Measurements from ENCODE around the gene FKBP2. TPM values are rescaled to one million over a fixed set of nuclear protein-coding genes. Genes with fewer than 3 reads are reported as not detected.

Gene FKBP2
- total and polyA plus RNA-seq, 7 donors, result 49.2 to 213 (median 70.5) TPM

DNA sequence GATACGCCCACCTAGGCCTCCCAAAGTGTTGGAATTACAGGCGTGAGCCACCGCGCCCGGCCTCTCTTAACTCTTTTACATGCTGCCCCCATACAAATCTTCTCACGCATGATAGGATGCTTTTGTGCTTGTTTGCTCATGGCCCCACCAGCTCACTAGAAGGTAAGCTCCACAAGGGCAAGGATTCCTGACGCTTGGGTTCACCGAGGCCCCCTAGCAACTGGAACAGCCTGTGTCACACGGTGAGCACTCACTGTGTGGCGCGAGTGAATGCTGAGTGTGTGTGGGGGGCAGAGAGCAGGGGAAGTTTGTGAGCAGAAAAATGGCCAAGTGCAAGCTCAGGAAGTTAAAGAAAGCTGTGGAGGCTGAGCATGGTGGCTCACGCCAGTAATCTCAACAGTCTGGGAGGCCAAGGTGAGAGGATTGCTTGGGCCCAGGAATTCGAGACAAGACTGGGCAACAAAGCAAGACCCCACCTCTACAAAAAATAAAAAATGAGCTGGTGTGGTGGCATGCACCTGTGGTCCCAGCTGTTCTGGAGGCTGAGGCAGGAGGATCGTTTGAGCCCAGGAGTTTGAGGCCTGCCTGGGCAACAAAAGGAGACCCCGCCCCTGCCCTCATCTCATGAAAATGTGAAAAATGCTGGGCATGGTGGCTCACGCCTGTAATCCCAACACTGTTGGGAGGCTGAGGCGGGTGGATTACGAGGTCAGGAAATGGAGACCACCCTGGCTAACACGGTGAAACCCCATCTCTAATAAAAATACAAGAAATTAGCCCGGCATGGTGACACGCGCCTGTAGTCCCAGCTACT, 41.3 kb downstream of the FKBP2 start:
- H3K9me3 ChIP-seq, result no peaks in the 10 kb centered on the region
- intact Hi-C loops (cut with DNase I), result no loop called here
- peaks cover 0 to 31% (median 28%) of the 10 kb centered on the region in 4 donors for H3K4me1 ChIP-seq
- TF ChIP-seq, protein P1, sequence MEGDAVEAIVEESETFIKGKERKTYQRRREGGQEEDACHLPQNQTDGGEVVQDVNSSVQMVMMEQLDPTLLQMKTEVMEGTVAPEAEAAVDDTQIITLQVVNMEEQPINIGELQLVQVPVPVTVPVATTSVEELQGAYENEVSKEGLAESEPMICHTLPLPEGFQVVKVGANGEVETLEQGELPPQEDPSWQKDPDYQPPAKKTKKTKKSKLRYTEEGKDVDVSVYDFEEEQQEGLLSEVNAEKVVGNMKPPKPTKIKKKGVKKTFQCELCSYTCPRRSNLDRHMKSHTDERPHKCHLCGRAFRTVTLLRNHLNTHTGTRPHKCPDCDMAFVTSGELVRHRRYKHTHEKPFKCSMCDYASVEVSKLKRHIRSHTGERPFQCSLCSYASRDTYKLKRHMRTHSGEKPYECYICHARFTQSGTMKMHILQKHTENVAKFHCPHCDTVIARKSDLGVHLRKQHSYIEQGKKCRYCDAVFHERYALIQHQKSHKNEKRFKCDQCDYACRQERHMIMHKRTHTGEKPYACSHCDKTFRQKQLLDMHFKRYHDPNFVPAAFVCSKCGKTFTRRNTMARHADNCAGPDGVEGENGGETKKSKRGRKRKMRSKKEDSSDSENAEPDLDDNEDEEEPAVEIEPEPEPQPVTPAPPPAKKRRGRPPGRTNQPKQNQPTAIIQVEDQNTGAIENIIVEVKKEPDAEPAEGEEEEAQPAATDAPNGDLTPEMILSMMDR (IDR thresholded peaks at IDR 0.05), result no peak
- WGBS, 2 donors, result 89 to 96% methylated on average over 22 of the region's 22 CpGs
- no peak for DNase-seq
- no peak overlapping the region for H3K27ac ChIP-seq
- peaks cover 5 to 40% (median 18%) of the 10 kb centered on the region in 4 donors for H3K36me3 ChIP-seq
- H3K4me3 ChIP-seq, result no peak overlapping the region
- H3K27me3 ChIP-seq, result no peaks in the 10 kb centered on the region

DNA sequence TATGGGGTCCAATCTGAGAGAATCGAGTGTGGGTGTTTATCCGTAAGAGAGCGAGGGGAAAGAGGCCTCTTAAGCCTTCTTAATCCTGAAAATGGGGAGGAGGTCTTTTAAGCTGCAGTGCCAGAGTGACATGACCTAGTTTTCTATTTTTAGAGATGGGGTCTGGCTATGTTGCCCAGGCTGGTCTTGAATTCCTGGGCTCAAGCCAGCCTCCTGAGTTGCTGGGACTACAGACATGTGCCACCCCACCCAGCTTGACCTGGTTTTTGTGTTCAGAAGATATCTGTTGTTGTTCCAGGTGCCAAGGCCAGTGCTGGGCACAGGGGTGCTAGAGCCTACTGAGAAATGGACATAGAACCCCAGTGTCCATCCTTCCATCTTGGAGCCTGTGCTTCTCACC, 42.2 kb downstream of the FKBP2 start:
- no peak for DNase-seq
- Histone ChIP-seq H3K27me3 (no peaks in the 10 kb centered on the region), H3K4me1 (peaks cover 0 to 31% (median 28%) of the 10 kb centered on the region in 4 donors), H3K9me3 (no peaks in the 10 kb centered on the region), H3K36me3 (peaks cover 5 to 31% (median 18%) of the 10 kb centered on the region in 4 donors), H3K27ac (peak overlapping the region in 1 of 4 donors; percentile 97), H3K4me3 (no peak overlapping the region)
- TF ChIP-seq POLR2AphosphoS5 (IDR thresholded peaks at IDR 0.05) (no peak), POLR2A (IDR thresholded peaks at IDR 0.05) (no peak), EP300 (IDR thresholded peaks at IDR 0.05) (no peak)
- TF ChIP-seq, protein P1 (IDR thresholded peaks at IDR 0.05), result no peak
- intact Hi-C loops (cut with DNase I), result no loop called here
- WGBS, 2 donors, result 82 to 90% methylated on average over 3 of the region's 3 CpGs

DNA sequence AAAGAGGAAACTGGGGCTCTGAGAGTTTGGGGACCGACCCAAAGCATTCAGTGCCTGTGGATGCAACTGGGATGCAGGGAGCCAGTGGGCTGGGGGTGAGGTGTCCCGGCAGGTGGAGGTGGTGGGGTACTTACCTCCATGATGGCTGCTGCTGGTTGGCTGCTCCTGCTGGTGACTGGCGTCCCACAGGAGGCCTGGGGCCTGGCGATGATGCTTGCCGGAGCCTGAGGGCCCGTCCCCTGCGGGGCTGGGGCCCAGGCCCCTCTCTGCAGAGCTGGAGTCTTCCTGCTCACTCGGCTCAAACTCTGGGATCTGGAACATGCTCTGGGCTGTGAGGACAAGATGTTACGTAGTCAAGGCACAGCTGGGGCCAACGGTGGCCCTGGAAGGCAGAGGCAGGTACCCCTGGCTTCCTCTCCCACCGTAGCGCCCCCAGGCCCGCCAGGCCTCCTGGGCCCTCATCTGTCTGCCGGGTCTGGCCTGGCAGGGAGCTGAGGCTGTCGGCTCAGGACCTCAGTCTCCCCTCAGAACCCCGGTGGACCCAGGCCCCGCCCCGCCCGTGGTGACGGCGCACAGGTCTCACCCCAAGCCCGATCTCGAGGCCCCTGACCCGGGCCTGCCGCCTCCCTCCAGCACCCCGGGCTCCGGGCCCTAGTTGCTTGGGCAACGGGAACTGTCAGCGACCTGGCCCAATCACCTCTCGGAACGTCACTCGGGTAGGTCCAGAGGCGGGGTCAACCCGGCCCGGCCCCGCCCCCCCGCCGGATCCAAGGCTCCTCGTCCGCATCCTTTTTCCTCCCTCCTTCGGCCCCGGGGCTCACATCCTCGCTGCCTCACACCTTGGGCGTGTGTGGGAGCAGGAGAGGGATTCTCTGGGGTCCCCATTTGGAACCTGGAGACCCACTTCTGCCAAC, 43.4 kb downstream of the FKBP2 start, which contains the start of gene BAD:
Gene BAD, minus strand, starts transcription at position 618 of the 914 bp plus-strand sequence. Its CDS starts 297 bp downstream, at position 321.
- Histone ChIP-seq H3K4me1 (peaks cover 0 to 31% (median 28%) of the 10 kb centered on the region in 4 donors), H3K27me3 (peaks cover 0 to 1% (median 0%) of the 10 kb centered on the region in 3 donors), H3K9me3 (no peaks in the 10 kb centered on the region), H3K36me3 (peaks cover 0 to 22% (median 13%) of the 10 kb centered on the region in 4 donors), H3K4me3 (peak within 1 kb of the TSS; percentile 69 to 81 (median 76)), H3K27ac (peak within 1 kb of the TSS; percentile 96 to 99 (median 98))
- peak; percentile 98 for DNase-seq
- whole genome bisulfite sequencing, 2 donors, result 2 to 3% methylated on average over 44 of the region's 44 CpGs
- intact Hi-C loops (cut with DNase I), result loop anchor here (1.0 kb wide), 1 partner anchor 14 kb away; no protein-coding TSS in a partner anchor
- TF ChIP-seq POLR2AphosphoS5 (IDR thresholded peaks at IDR 0.05) (peak; percentile 74 to 83 (median 80)), POLR2A (IDR thresholded peaks at IDR 0.05) (peak; percentile 39 to 78), EP300 (IDR thresholded peaks at IDR 0.05) (no peak)
- TF ChIP-seq, protein P1 (IDR thresholded peaks at IDR 0.05), result no peak

DNA sequence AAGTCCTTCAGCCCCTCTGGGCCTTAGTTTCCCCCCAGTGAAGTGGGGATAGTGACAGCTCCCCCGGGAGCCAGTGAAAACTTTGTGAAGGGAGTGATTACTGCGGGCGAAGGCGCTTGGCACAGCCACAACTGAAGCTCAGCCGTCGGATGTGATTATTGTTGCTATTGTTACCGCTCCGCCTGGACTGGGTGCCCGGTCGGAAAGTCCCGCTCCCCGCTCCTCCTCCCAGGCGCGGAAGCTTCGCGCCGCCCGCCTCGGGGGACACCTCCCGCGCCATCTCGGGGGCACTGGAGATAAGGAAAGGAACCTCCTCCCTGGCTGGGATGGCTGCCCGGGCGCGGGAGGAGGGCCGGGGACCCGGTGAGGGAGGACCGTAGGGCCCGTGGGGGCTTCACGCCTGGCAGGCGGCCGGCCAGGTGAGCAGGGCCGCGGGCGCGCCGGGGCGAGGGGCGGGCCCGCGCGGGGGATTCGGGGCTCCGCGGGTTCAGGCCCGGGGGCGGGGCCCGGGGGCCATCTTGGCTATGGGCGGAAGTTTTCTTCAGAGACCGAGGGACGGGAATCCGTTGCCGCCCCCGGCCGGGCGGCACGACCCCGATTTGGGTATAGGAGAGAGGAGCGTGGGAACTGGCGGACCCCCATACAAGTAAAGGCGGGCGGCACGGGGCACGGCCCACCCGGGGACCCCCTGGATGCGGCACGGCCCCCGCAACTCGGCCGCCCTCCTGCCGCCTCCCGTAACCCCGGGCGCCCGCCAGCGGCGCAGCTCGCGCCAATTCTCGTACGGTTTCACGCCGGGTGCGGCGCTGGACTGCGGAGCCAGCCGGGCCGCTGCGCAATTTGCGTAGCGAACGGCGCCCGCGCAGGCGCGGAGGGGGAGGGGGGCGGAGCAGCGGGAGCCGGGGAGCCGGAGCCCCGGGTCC, 44.3 kb downstream of the FKBP2 start, which contains the start of gene GPR137:
Gene GPR137, plus strand, starts transcription at position 887 of the 923 bp plus-strand sequence. CDS start 677 bp downstream, outside the sequence.
- TF ChIP-seq POLR2AphosphoS5 (IDR thresholded peaks at IDR 0.05), result peak; percentile 4 to 49 (median 38)
- TF ChIP-seq POLR2A (IDR thresholded peaks at IDR 0.05), result peak in 1 of 2 donors; percentile 24
- TF ChIP-seq, protein P1 (IDR thresholded peaks at IDR 0.05), result no peak
- Histone ChIP-seq H3K9me3 (no peaks in the 10 kb centered on the region), H3K4me1 (peaks cover 0 to 31% (median 28%) of the 10 kb centered on the region in 4 donors), H3K36me3 (peaks cover 0 to 22% (median 13%) of the 10 kb centered on the region in 4 donors), H3K27ac (peak within 1 kb of the TSS; percentile 96 to 99 (median 98)), H3K4me3 (peak within 1 kb of the TSS; percentile 69 to 81 (median 76)), H3K27me3 (peaks cover 0 to 10% (median 6%) of the 10 kb centered on the region in 3 donors)
- intact Hi-C loops (cut with DNase I), result loop anchor here (1.0 kb wide), 1 partner anchor 15 kb away; no protein-coding TSS in a partner anchor
- peak; percentile 92 for DNase-seq
- 1% methylated on average over 102 of the region's 102 CpGs for WGBS, 2 donors

All from sigmoid colon (tissue), 7 donors.